Neural cell (in vitro differentiated cells): ENCODE measurements around the gene SVOP. TPM values are rescaled to one million over a fixed set of nuclear protein-coding genes. Genes with fewer than 3 reads are reported as not detected.

ENCODE experiments used
- H2AFZ ChIP-seq: fragments of 200-600, 300-800 bp; sonication (generic), shearing (Covaris generic); 2 replicates; pipeline ENCODE4 v1.6.0; 2014; ENCODE audit warnings: low read depth, mild to moderate bottlenecking, antibody characterized with exemption, low read length, moderate library complexity
- H3F3A ChIP-seq: fragments of 200-600 bp; shearing (Covaris generic); 2 replicates; pipeline ENCODE4 v1.6.1; 2016; ENCODE audit warnings: mild to moderate bottlenecking, moderate library complexity, mixed read lengths, antibody characterized with exemption, low read length; ENCODE audit not compliant: insufficient read depth, poor library complexity, severe bottlenecking
- H3K27ac ChIP-seq: fragments of 200-600, 300-800 bp; sonication (generic), shearing (Covaris generic); 2 replicates; pipeline ENCODE4 v1.5.1; 2014; ENCODE audit warnings: mild to moderate bottlenecking, low read length, moderate library complexity
- H3K27me3 ChIP-seq: fragments of 300-800, 200-600 bp; sonication (generic), shearing (Covaris generic); 2 replicates; pipeline ENCODE4 v1.6.0; 2014; ENCODE audit warnings: mild to moderate bottlenecking, low read depth, low read length, moderate library complexity; ENCODE audit not compliant: insufficient read depth
- H3K36me3 ChIP-seq: fragments of 300-800, 200-600 bp; sonication (generic), shearing (Covaris generic); 2 replicates; pipeline ENCODE4 v1.5.1; 2014; ENCODE audit warnings: mild to moderate bottlenecking, antibody characterized with exemption, low read length, moderate library complexity; ENCODE audit not compliant: insufficient read depth
- H3K4me2 ChIP-seq: fragments of 300-800, 200-600 bp; sonication (generic), shearing (Covaris generic); 2 replicates; pipeline ENCODE4 v1.6.0; 2014; ENCODE audit warnings: mild to moderate bottlenecking, low read length
- H3K4me3 ChIP-seq: fragments of 300-800, 200-600 bp; sonication (generic), shearing (Covaris generic); 2 replicates; pipeline ENCODE4 v1.5.1; 2014; ENCODE audit warnings: mild to moderate bottlenecking, low read length, moderate library complexity
- H3K79me2 ChIP-seq: fragments of 200-600 bp; shearing (Covaris generic); replicated peaks from 2 replicates; pipeline ENCODE4 v1.6.0; 2014; ENCODE audit warnings: mild to moderate bottlenecking, low read length, moderate library complexity; ENCODE audit not compliant: insufficient read depth
- H3K9ac ChIP-seq: fragments of 300-800, 200-600 bp; sonication (generic), shearing (Covaris generic); 2 replicates; pipeline ENCODE4 v1.6.1; 2016; ENCODE audit warnings: mild to moderate bottlenecking, low read length, mixed read lengths
- H3K9me2 ChIP-seq: fragments of 200-600 bp; shearing (Covaris generic); 2 replicates; pipeline ENCODE4 v1.6.1; 2016; ENCODE audit warnings: mild to moderate bottlenecking, low read length, mixed read lengths; ENCODE audit not compliant: insufficient read depth
- H3K9me3 ChIP-seq: fragments of 200-600, 300-800 bp; sonication (generic), shearing (Covaris generic); 2 replicates; pipeline ENCODE4 v1.6.1; 2016; ENCODE audit warnings: mild to moderate bottlenecking, mixed run types, low read length, moderate library complexity, mixed read lengths
- H4K20me1 ChIP-seq: fragments of 200-600 bp; shearing (Covaris generic); 2 replicates; pipeline ENCODE4 v1.6.1; 2016; ENCODE audit warnings: mild to moderate bottlenecking, mixed run types; ENCODE audit not compliant: insufficient read depth
- CTCF ChIP-seq: fragments of 450-650 bp; IDR thresholded peaks from 2 replicates; pipeline ENCODE4 v1.5.1; 2014; ENCODE audit warnings: antibody characterized with exemption, mild to moderate bottlenecking, moderate library complexity; ENCODE audit not compliant: poor library complexity, severe bottlenecking
- EP300 ChIP-seq: fragments of 450-650 bp; conservative IDR thresholded peaks from 2 replicates; pipeline ENCODE4 v1.6.1; 2014; ENCODE audit warnings: antibody characterized with exemption, mild to moderate bottlenecking, moderate library complexity; ENCODE audit not compliant: poor library complexity, severe bottlenecking
- EZH2 ChIP-seq: fragments of 200-600, 300-800 bp; shearing (Covaris generic), sonication (generic); IDR thresholded peaks from 2 replicates; pipeline ENCODE4 v1.6.1; 2014; ENCODE audit warnings: antibody characterized with exemption, low read length, borderline replicate concordance, mild to moderate bottlenecking; ENCODE audit not compliant: insufficient read depth, poor library complexity, severe bottlenecking
- MXI1 ChIP-seq: fragments of 450-650 bp; conservative IDR thresholded peaks from 2 replicates; pipeline ENCODE4 v1.6.1; 2014; ENCODE audit warnings: antibody characterized with exemption, mild to moderate bottlenecking; ENCODE audit not compliant: poor library complexity, severe bottlenecking
- POLR2AphosphoS5 ChIP-seq: IDR thresholded peaks from 2 replicates; pipeline ENCODE4 v1.6.1; 2012
- RAD21 ChIP-seq: fragments of 450-650 bp; conservative IDR thresholded peaks from 2 replicates; pipeline ENCODE4 v1.6.1; 2014; ENCODE audit warnings: antibody characterized with exemption, mild to moderate bottlenecking, moderate library complexity
- REST ChIP-seq: IDR thresholded peaks from 2 replicates; pipeline ENCODE4 v1.6.1; 2012; ENCODE audit warnings: borderline replicate concordance
- SMC3 ChIP-seq: fragments of 450-650 bp; conservative IDR thresholded peaks from 2 replicates; pipeline ENCODE4 v1.6.1; 2014; ENCODE audit warnings: antibody characterized with exemption, mild to moderate bottlenecking, moderate library complexity; ENCODE audit not compliant: poor library complexity
- TAF1 ChIP-seq: IDR thresholded peaks from 2 replicates; pipeline ENCODE4 v1.6.1; 2012; ENCODE audit warnings: low read depth
- polyA plus RNA-seq: library from polyadenylated mRNA; depleted of rRNA; stranded (reverse); fragments of >200 nt; gene quantifications from 2 replicates; pipeline ENCODE4 v1.2.3, GENCODE V29; 2014

Gene SVOP
- polyA plus RNA-seq, 1 donor from 2014 or later, result 41.3 TPM

- Histone ChIP-seq H3K79me2 (no peaks in the 10 kb centered on the region), H3K9ac (no peak overlapping the region)
Measured at GRCh38 chr12:109036975-109037374, 16.1 kb upstream of the SVOP start.

GRCh38 chr12:109033239-109034196, 12.7 kb upstream of the SVOP start:
- Histone ChIP-seq H3K4me2 (no peak overlapping the region), H4K20me1 (no peaks in the 10 kb centered on the region), H3K36me3 (no peaks in the 10 kb centered on the region), H3K27ac (no peak overlapping the region), H3K9me2 (no peaks in the 10 kb centered on the region), H3F3A (no peaks in the 10 kb centered on the region), H3K9ac (no peak overlapping the region), H2AFZ (no peak overlapping the region), H3K27me3 (peaks cover 2% of the 10 kb centered on the region), H3K79me2 (no peaks in the 10 kb centered on the region), H3K4me3 (no peak overlapping the region), H3K9me3 (no peaks in the 10 kb centered on the region)
- no peak for TF ChIP-seq RAD21
- TF ChIP-seq POLR2AphosphoS5, result no peak
- TF ChIP-seq MXI1, result no peak
- TF ChIP-seq EP300, result no peak
- no peak for TF ChIP-seq CTCF
- no peak for TF ChIP-seq REST
- no peak for TF ChIP-seq TAF1
- no peak for TF ChIP-seq SMC3
- TF ChIP-seq EZH2, result no peak

More at GRCh38 chr12:109036975-109037374, 16.1 kb upstream of the SVOP start:
- no peak overlapping the region for H3K27ac ChIP-seq
- no peaks in the 10 kb centered on the region for H3F3A ChIP-seq
- H3K27me3 ChIP-seq, result no peaks in the 10 kb centered on the region
- TF ChIP-seq EZH2 (no peak), REST (no peak), RAD21 (no peak), SMC3 (no peak)
- no peaks in the 10 kb centered on the region for H3K9me2 ChIP-seq
- no peak overlapping the region for H3K4me3 ChIP-seq
- no peaks in the 10 kb centered on the region for H3K9me3 ChIP-seq
- no peak overlapping the region for H2AFZ ChIP-seq
- no peak overlapping the region for H3K4me2 ChIP-seq
- H3K36me3 ChIP-seq, result no peaks in the 10 kb centered on the region
- no peaks in the 10 kb centered on the region for H4K20me1 ChIP-seq
